ENCODE data around the gene ECEL1. TPM values are rescaled to one million over a fixed set of nuclear protein-coding genes. Genes with fewer than 3 reads are reported as not detected.
A peak's percentile ranks its signal among the peaks of the same experiment; 100 is the strongest.

ECEL1 gene, protein sequence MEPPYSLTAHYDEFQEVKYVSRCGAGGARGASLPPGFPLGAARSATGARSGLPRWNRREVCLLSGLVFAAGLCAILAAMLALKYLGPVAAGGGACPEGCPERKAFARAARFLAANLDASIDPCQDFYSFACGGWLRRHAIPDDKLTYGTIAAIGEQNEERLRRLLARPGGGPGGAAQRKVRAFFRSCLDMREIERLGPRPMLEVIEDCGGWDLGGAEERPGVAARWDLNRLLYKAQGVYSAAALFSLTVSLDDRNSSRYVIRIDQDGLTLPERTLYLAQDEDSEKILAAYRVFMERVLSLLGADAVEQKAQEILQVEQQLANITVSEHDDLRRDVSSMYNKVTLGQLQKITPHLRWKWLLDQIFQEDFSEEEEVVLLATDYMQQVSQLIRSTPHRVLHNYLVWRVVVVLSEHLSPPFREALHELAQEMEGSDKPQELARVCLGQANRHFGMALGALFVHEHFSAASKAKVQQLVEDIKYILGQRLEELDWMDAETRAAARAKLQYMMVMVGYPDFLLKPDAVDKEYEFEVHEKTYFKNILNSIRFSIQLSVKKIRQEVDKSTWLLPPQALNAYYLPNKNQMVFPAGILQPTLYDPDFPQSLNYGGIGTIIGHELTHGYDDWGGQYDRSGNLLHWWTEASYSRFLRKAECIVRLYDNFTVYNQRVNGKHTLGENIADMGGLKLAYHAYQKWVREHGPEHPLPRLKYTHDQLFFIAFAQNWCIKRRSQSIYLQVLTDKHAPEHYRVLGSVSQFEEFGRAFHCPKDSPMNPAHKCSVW
- total RNA-seq (1 to 10 TPM in 1 of 4 donors, under 1 TPM in 3; 0.32 to 1.0 (median 0.61) TPM), polyA plus RNA-seq (1 to 10 TPM in 1 of 3 donors, under 1 TPM in 2; 0.45 to 1.8 (median 0.55) TPM)
- long read RNA-seq, donor 1, partial matches to known transcripts = 0 of 3 reads
- long read RNA-seq, donor 1, other reads (novel, unspliced or antisense) = 1 of 3 reads
- long read RNA-seq, donor 2, partial matches to known transcripts = 0 of 2 reads
- long read RNA-seq, donor 2, other reads (novel, unspliced or antisense) = 1 of 2 reads

DNA sequence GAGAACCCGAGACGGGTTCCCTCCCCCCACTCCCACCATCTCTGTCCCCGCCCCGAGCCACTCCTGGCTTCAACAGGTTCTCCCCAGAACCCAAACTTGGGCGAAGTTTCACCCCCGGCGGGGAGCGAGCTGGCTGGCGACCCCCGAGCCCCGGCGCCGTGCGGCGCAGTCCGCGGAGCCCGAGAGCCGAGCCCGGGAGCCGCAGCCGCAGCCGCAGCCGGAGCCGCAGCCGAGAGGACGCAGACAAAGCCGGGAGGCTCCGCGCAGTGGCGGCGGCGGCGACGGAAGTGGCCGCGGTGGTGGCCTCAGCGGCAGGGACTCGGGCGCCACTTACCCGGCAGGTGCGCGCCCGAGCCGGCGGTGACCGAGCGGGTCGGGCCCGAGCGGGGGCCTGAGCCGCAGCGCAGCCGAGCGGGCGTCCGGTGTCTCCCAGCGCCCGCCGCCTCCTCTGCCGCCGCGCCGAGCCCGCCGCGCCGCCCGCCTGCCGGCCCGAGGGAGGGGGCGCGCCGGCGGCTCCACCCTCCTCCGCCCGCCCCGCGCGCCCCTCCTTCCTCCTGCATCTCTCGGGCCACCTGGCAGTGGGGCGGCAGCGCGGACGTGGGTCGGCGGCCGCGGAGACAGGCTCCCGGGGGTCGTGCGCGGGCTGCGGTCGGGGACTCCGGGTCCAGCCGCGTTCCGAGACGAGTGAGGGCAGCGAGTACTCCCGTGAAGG lies at the start of gene ECEL1:
Gene ECEL1, minus strand, starts transcription at position 450 of the 712 bp plus-strand sequence. CDS start 1,181 bp downstream, outside the sequence.
- no peaks in the 10 kb centered on the region for H3K4me1 ChIP-seq
- 2 to 4% (median 2%) methylated on average over 50 to 102 of the region's 102 CpGs for WGBS, 3 donors
- no peak within 1 kb of the TSS for H3K27ac ChIP-seq
- H3K9me3 ChIP-seq = no peaks in the 10 kb centered on the region
- ATAC-seq (peak in 2 of 4 donors; percentile 49 to 59), DNase-seq (peak in 1 of 2 donors; percentile 44)
- H3K36me3 ChIP-seq (ENCODE audit: insufficient read depth in 1 of 2, low read depth in 1 of 2) = no peaks in the 10 kb centered on the region
- peaks cover 0 to 59% (median 23%) of the 10 kb centered on the region in 3 donors for H3K27me3 ChIP-seq (ENCODE audit: insufficient read depth in 3 of 3, low read length in 2 of 3)
- TF ChIP-seq, protein P1, sequence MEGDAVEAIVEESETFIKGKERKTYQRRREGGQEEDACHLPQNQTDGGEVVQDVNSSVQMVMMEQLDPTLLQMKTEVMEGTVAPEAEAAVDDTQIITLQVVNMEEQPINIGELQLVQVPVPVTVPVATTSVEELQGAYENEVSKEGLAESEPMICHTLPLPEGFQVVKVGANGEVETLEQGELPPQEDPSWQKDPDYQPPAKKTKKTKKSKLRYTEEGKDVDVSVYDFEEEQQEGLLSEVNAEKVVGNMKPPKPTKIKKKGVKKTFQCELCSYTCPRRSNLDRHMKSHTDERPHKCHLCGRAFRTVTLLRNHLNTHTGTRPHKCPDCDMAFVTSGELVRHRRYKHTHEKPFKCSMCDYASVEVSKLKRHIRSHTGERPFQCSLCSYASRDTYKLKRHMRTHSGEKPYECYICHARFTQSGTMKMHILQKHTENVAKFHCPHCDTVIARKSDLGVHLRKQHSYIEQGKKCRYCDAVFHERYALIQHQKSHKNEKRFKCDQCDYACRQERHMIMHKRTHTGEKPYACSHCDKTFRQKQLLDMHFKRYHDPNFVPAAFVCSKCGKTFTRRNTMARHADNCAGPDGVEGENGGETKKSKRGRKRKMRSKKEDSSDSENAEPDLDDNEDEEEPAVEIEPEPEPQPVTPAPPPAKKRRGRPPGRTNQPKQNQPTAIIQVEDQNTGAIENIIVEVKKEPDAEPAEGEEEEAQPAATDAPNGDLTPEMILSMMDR (IDR thresholded peaks at IDR 0.05) = no peak
- H3K4me3 ChIP-seq = peak within 1 kb of the TSS; percentile 47
- intact Hi-C loops (cut with DNase I) = loop anchor here in 1 of 2 donors (2.0 kb wide), 1 partner anchor 35 kb away; no protein-coding TSS in a partner anchor

DNA sequence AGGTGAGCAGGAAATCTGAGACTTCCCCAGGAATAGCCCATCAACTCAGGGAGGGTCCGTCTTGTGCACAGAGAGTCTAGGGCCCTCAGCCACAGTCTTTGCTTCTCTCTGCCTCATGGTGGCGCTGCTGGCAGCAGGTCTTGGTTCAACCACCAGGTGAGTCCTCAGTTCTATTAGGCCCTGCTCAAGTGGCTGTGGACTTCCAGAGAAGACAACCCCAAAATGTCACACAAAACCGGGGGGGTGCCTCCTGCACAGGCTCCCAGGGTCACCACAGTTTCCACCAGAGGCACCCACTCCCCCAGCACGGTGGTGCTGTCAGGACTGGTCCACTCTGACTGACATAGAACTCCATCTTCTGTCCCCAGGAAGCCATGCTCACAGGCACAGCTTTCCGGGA lies 49.4 kb upstream of the ECEL1 start:
- H3K27me3 ChIP-seq (ENCODE audit: insufficient read depth in 3 of 3, low read length in 2 of 3) = no peaks in the 10 kb centered on the region
- TF ChIP-seq, protein P1 (IDR thresholded peaks at IDR 0.05) = peak; percentile 53
- ATAC-seq (peak; percentile 57 to 72 (median 62)), DNase-seq (peak in 1 of 2 donors; percentile 56)
- H3K36me3 ChIP-seq (ENCODE audit: insufficient read depth in 1 of 2, low read depth in 1 of 2) = peaks cover 0 to 39% of the 10 kb centered on the region in 2 donors
- H3K9me3 ChIP-seq = no peaks in the 10 kb centered on the region
- no peak overlapping the region for H3K4me3 ChIP-seq
- intact Hi-C loops (cut with DNase I) = no loop called here
- peaks cover 16% of the 10 kb centered on the region for H3K4me1 ChIP-seq
- WGBS, 3 donors = 59 to 67% (median 63%) methylated on average over 5 of the region's 5 CpGs
- H3K27ac ChIP-seq = peak overlapping the region; percentile 70

DNA sequence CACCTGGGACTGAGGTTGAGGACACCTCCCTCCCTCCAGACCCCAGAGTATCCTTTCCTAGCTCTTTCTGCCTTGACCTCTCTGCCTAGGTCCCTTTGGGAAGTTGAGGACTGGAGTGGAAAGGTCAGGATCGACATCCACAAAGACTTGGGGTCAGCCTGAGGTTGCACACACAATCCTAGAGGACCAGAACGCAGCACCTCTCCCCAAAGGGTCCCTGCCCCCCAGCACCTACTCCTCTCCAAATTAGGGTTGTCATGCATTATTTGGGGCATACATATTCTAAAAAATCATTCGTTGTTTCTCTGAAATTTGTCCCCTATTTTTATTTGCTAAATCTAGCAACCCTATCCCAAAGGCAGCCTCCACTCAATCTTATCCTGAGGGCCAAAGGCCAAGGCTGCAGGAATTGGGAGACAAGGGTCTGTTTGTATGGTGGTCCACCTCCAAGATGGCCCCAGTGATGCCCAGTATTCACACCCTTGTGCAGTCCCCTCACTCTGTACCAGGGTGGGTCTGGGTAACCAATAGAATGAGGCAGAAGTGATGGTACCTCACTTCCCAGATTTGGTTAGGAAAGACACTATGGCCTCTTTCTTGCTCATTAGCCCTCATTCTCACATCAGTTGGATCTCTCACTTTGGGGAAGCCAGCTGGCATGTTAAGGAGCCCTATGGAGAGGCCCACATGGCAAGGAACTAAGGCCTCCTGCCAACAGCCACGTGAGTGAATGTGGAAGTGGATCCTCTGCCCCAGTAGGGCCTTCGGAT lies 48.3 kb upstream of the ECEL1 start:
- intact Hi-C loops (cut with DNase I) = no loop called here
- DNase-seq = peak in 1 of 2 donors; percentile 13

More for the DNA sequence above, 48.3 kb upstream of the ECEL1 start:
- TF ChIP-seq, protein P1 (IDR thresholded peaks at IDR 0.05) = no peak
- H3K4me1 ChIP-seq = peaks cover 16% of the 10 kb centered on the region
- peaks cover 0 to 51% of the 10 kb centered on the region in 2 donors for H3K36me3 ChIP-seq (ENCODE audit: insufficient read depth in 1 of 2, low read depth in 1 of 2)
- no peak for ATAC-seq
- H3K4me3 ChIP-seq = no peak overlapping the region
- no peaks in the 10 kb centered on the region for H3K27me3 ChIP-seq (ENCODE audit: insufficient read depth in 3 of 3, low read length in 2 of 3)
- no peaks in the 10 kb centered on the region for H3K9me3 ChIP-seq
- H3K27ac ChIP-seq = no peak overlapping the region
- WGBS, 3 donors = 80 to 88% (median 83%) methylated on average over 5 of the region's 5 CpGs
